Measurements from ENCODE around the gene MAB21L2. TPM values are rescaled to one million over a fixed set of nuclear protein-coding genes. Genes with fewer than 3 reads are reported as not detected.

Gene MAB21L2
- total RNA-seq, 1 experiment from 2014 or later, result not detected

DNA sequence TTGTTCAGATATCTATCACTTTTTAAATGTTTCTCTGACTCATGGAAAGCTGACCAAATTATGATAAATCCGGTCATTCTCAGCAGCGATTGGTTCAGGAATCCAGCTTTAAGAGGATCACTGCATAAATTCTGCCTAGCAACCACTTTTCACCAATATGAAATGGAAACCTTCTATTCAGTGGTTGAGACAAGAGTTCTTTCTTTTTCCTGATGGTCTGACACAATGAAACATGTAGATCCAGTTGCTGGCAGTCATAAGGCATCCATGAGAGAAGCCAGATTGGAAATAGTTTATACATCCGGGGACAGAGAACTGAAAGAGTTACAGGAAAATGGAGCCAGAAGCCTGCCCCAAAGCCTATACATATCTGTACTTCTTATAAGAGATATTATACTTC is 27.2 kb downstream of the MAB21L2 start:
- Histone ChIP-seq H3K4me2 (ENCODE audit: low read length) (no peak overlapping the region), H3K4me1 (ENCODE audit: control insufficient read depth in 1 of 2, insufficient read depth in 2 of 2, low read length in 2 of 2) (no peaks in the 10 kb centered on the region), H2AFZ (ENCODE audit: low read depth, low read length, poor library complexity, severe bottlenecking) (no peak overlapping the region), H3K9me2 (ENCODE audit: insufficient read depth) (no peaks in the 10 kb centered on the region), H3K9me3 (ENCODE audit: control insufficient read depth in 1 of 2, insufficient read depth in 1 of 2, low read depth in 1 of 2, low read length in 2 of 2) (no peaks in the 10 kb centered on the region), H3K27ac (ENCODE audit: low read depth, low read length) (no peak overlapping the region), H3K27me3 (ENCODE audit: insufficient read depth, low read length) (no peaks in the 10 kb centered on the region), H3K4me3 (replicated peaks in 1 of 2; ENCODE audit: low read depth in 1 of 2, low read length in 2 of 2) (no peak overlapping the region), H3K9ac (ENCODE audit: low read length) (no peak overlapping the region), H3K36me3 (ENCODE audit: control insufficient read depth in 1 of 2, insufficient read depth in 2 of 2, low read length in 2 of 2) (no peaks in the 10 kb centered on the region), H4K20me1 (ENCODE audit: insufficient read depth) (no peaks in the 10 kb centered on the region), H3K79me2 (ENCODE audit: insufficient read depth, low read length) (no peaks in the 10 kb centered on the region)
- POLR2A ChIA-PET, result no interaction called here
- intact Hi-C loops (cut with micrococcal nuclease), result no loop called here
- TF ChIP-seq SP1 (IDR thresholded peaks at IDR 0.05; ENCODE audit: low read depth) (no peak), ZFX (IDR thresholded peaks at IDR 0.05) (no peak), POLR2A (IDR thresholded peaks at IDR 0.05; ENCODE audit: borderline replicate concordance, extremely low read depth, insufficient read depth, insufficient read length) (no peak), FOSL1 (IDR thresholded peaks at IDR 0.05; ENCODE audit: low read depth) (no peak), SRF (IDR thresholded peaks at IDR 0.05; ENCODE audit: low read depth) (no peak), EZH2phosphoT487 (IDR thresholded peaks at IDR 0.05; ENCODE audit: borderline replicate concordance) (no peak), EGR1 (IDR thresholded peaks at IDR 0.05; ENCODE audit: low read depth) (no peak)
- TF ChIP-seq, protein P1, sequence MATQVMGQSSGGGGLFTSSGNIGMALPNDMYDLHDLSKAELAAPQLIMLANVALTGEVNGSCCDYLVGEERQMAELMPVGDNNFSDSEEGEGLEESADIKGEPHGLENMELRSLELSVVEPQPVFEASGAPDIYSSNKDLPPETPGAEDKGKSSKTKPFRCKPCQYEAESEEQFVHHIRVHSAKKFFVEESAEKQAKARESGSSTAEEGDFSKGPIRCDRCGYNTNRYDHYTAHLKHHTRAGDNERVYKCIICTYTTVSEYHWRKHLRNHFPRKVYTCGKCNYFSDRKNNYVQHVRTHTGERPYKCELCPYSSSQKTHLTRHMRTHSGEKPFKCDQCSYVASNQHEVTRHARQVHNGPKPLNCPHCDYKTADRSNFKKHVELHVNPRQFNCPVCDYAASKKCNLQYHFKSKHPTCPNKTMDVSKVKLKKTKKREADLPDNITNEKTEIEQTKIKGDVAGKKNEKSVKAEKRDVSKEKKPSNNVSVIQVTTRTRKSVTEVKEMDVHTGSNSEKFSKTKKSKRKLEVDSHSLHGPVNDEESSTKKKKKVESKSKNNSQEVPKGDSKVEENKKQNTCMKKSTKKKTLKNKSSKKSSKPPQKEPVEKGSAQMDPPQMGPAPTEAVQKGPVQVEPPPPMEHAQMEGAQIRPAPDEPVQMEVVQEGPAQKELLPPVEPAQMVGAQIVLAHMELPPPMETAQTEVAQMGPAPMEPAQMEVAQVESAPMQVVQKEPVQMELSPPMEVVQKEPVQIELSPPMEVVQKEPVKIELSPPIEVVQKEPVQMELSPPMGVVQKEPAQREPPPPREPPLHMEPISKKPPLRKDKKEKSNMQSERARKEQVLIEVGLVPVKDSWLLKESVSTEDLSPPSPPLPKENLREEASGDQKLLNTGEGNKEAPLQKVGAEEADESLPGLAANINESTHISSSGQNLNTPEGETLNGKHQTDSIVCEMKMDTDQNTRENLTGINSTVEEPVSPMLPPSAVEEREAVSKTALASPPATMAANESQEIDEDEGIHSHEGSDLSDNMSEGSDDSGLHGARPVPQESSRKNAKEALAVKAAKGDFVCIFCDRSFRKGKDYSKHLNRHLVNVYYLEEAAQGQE (IDR thresholded peaks at IDR 0.05; ENCODE audit: low read depth), result no peak
- TF ChIP-seq, protein P2, sequence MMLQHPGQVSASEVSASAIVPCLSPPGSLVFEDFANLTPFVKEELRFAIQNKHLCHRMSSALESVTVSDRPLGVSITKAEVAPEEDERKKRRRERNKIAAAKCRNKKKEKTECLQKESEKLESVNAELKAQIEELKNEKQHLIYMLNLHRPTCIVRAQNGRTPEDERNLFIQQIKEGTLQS (IDR thresholded peaks at IDR 0.05), result no peak
- TF ChIP-seq, protein P3, sequence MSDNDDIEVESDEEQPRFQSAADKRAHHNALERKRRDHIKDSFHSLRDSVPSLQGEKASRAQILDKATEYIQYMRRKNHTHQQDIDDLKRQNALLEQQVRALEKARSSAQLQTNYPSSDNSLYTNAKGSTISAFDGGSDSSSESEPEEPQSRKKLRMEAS (IDR thresholded peaks at IDR 0.05), result no peak
- TF ChIP-seq, protein P4, sequence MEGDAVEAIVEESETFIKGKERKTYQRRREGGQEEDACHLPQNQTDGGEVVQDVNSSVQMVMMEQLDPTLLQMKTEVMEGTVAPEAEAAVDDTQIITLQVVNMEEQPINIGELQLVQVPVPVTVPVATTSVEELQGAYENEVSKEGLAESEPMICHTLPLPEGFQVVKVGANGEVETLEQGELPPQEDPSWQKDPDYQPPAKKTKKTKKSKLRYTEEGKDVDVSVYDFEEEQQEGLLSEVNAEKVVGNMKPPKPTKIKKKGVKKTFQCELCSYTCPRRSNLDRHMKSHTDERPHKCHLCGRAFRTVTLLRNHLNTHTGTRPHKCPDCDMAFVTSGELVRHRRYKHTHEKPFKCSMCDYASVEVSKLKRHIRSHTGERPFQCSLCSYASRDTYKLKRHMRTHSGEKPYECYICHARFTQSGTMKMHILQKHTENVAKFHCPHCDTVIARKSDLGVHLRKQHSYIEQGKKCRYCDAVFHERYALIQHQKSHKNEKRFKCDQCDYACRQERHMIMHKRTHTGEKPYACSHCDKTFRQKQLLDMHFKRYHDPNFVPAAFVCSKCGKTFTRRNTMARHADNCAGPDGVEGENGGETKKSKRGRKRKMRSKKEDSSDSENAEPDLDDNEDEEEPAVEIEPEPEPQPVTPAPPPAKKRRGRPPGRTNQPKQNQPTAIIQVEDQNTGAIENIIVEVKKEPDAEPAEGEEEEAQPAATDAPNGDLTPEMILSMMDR (IDR thresholded peaks at IDR 0.05 in 2 of 3, conservative IDR thresholded peaks at IDR 0.05 in 1 of 3; ENCODE audit: borderline replicate concordance in 1 of 3, insufficient read depth in 1 of 3, low read depth in 2 of 3, low read length in 2 of 3), result no peak
- BruUV-seq (replicated peaks), result no TSS peak
- CTCF ChIA-PET, result no interaction called here
- RAD21 ChIA-PET (ENCODE audit: low non-redundant PET in 1 of 2, low total read pairs in 2 of 2, uncharacterized antibody in 2 of 2, unreplicated experiment in 2 of 2), result no interaction called here
- no peak for ATAC-seq
- DNase-seq (ENCODE audit: low read depth, low spot score), result no peak
